WTC11 (cell line): Measurements from ENCODE around the gene ZSCAN5C. TPM values are rescaled to one million over a fixed set of nuclear protein-coding genes. Genes with fewer than 3 reads are reported as not detected.

Experiments used
- ATAC-seq: fragments of 200-7000 bp; cut with Tn5 transposase; 2 replicates; pipeline ENCODE4 v1.10.0; 2021; ENCODE audit warnings: mild to moderate bottlenecking, moderate library complexity
- CTCF ChIA-PET: fragments of 300-600 bp; sonication (Branson Sonifier 250); formaldehyde crosslinking; loops from one replicate; lab custom pipeline; 2021; ENCODE audit warnings: antibody characterized with exemption; lab: Charles Lee
- POLR2A ChIA-PET: fragments of 350-600 bp; sonication (Branson Sonifier 250); formaldehyde crosslinking; loops from one replicate; lab custom pipeline; 2021; ENCODE audit warnings: antibody characterized with exemption; lab: Charles Lee
- DNase-seq: peaks from one replicate; pipeline ENCODE4 v3.0.0; 2021; ENCODE audit warnings: low spot score
- H3K27ac Mint-ChIP-seq: 2 replicates; pipeline ENCODE4 v1.8.0; 2021; ENCODE audit warnings: mixed read lengths
- H3K27me3 Mint-ChIP-seq: 2 replicates; pipeline ENCODE4 v1.8.0; 2021; ENCODE audit warnings: low read depth, mild to moderate bottlenecking, moderate library complexity, mixed read lengths
- H3K36me3 Mint-ChIP-seq: 2 replicates; pipeline ENCODE4 v1.8.0; 2021; ENCODE audit warnings: mixed read lengths
- H3K4me1 Mint-ChIP-seq: 2 replicates; pipeline ENCODE4 v1.8.0; 2022; ENCODE audit warnings: mixed read lengths
- H3K4me3 Mint-ChIP-seq: 2 replicates; pipeline ENCODE4 v1.8.0; 2021; ENCODE audit warnings: mild to moderate bottlenecking, moderate library complexity, mixed read lengths
- H3K9me3 Mint-ChIP-seq: 2 replicates; pipeline ENCODE4 v1.8.0; 2021; ENCODE audit warnings: mixed read lengths
- ATF1 ChIP-seq: sonication (generic); formaldehyde crosslinking; IDR thresholded peaks from 2 replicates; pipeline ENCODE4 v1.8.1; 2023; ENCODE audit warnings: mild to moderate bottlenecking, moderate library complexity, missing genetic modification reagents
- CTCF ChIP-seq: fragments of 200-600 bp; IDR thresholded peaks from 2 replicates; pipeline ENCODE4 v1.8.0; 2022; ENCODE audit warnings: antibody characterized with exemption
- E2F4 ChIP-seq: sonication (generic); formaldehyde crosslinking; IDR thresholded peaks from 2 replicates; pipeline ENCODE4 v1.8.1; 2022; ENCODE audit warnings: low read depth, mild to moderate bottlenecking, moderate library complexity, missing genetic modification reagents, borderline replicate concordance
- ELF4 ChIP-seq: sonication (generic); formaldehyde crosslinking; IDR thresholded peaks from 2 replicates; pipeline ENCODE4 v1.8.1; 2022; ENCODE audit warnings: low read depth, mild to moderate bottlenecking, moderate library complexity, missing genetic modification reagents
- EMX1 ChIP-seq: fragments of 250-450 bp; sonication (Bioruptor Pico); IDR thresholded peaks from 2 replicates; pipeline ENCODE4 v1.8.0; 2021; ENCODE audit warnings: mild to moderate bottlenecking
- FOXP1 ChIP-seq: sonication (generic); formaldehyde crosslinking; IDR thresholded peaks from 2 replicates; pipeline ENCODE4 v1.8.0; 2022; ENCODE audit warnings: missing genetic modification reagents, mild to moderate bottlenecking, moderate library complexity, borderline replicate concordance
- GRHL2 ChIP-seq: fragments of 250-450 bp; sonication (Bioruptor Pico); IDR thresholded peaks from 2 replicates; pipeline ENCODE4 v1.8.0; 2022; ENCODE audit warnings: mild to moderate bottlenecking, moderate library complexity; ENCODE audit not compliant: insufficient replicate concordance, severe bottlenecking
- KAT7 ChIP-seq: sonication (generic); formaldehyde crosslinking; IDR thresholded peaks from 2 replicates; pipeline ENCODE4 v1.8.1; 2023; ENCODE audit warnings: missing genetic modification reagents, mild to moderate bottlenecking, borderline replicate concordance
- NR1H2 ChIP-seq: sonication (generic); formaldehyde crosslinking; IDR thresholded peaks from 2 replicates; pipeline ENCODE4 v1.9.0; 2021; ENCODE audit warnings: mild to moderate bottlenecking, moderate library complexity, missing genetic modification reagents
- NR2C2 ChIP-seq: sonication (generic); formaldehyde crosslinking; IDR thresholded peaks from 2 replicates; pipeline ENCODE4 v1.8.0; 2022; ENCODE audit warnings: mild to moderate bottlenecking, missing genetic modification reagents
- RORB ChIP-seq: fragments of 250-450 bp; sonication (Bioruptor Pico); IDR thresholded peaks from 2 replicates; pipeline ENCODE4 v1.9.0; 2021; ENCODE audit warnings: mild to moderate bottlenecking
- SP1 ChIP-seq: sonication (generic); formaldehyde crosslinking; conservative IDR thresholded peaks from 2 replicates; pipeline ENCODE4 v1.8.1; 2022; ENCODE audit warnings: missing genetic modification reagents
- ZBTB21 ChIP-seq: sonication (generic); formaldehyde crosslinking; IDR thresholded peaks from 2 replicates; pipeline ENCODE4 v1.8.1; 2023; ENCODE audit warnings: mild to moderate bottlenecking, missing genetic modification reagents, borderline replicate concordance
- ZNF263 ChIP-seq: sonication (generic); formaldehyde crosslinking; IDR thresholded peaks from 2 replicates; pipeline ENCODE4 v1.8.1; 2022; ENCODE audit warnings: low read depth, mild to moderate bottlenecking, moderate library complexity, missing genetic modification reagents
- ZNF423 ChIP-seq: fragments of 250-450 bp; sonication (Bioruptor Pico); IDR thresholded peaks from 2 replicates; pipeline ENCODE4 v2.1.2; 2022; ENCODE audit warnings: mild to moderate bottlenecking, moderate library complexity
- total RNA-seq: library from RNA; stranded (reverse); gene quantifications from 3 replicates; pipeline ENCODE4 v1.2.3, GENCODE V29; 2021
- TF ChIP-seq, protein P1 (sequence below): sonication (generic); formaldehyde crosslinking; conservative IDR thresholded peaks from 2 replicates; pipeline ENCODE4 v1.8.1; 2022; ENCODE audit warnings: mild to moderate bottlenecking, missing genetic modification reagents
- TF ChIP-seq, protein P2 (sequence below): fragments of 250-450 bp; sonication (Bioruptor Pico); conservative IDR thresholded peaks from 2 replicates; pipeline ENCODE4 v1.9.0; 2021; ENCODE audit warnings: mild to moderate bottlenecking
- TF ChIP-seq, protein P3 (sequence below): sonication (generic); formaldehyde crosslinking; IDR thresholded peaks from 2 replicates; pipeline ENCODE4 v1.8.1; 2022; ENCODE audit warnings: missing genetic modification reagents, borderline replicate concordance

Gene ZSCAN5C
- total RNA-seq, 1 experiment from 2014 or later: not detected

GRCh38 chr19:56158170-56158757 lies 43.8 kb upstream of the ZSCAN5C start (continued):
- TF ChIP-seq, protein P1, sequence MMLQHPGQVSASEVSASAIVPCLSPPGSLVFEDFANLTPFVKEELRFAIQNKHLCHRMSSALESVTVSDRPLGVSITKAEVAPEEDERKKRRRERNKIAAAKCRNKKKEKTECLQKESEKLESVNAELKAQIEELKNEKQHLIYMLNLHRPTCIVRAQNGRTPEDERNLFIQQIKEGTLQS (CRISPR knock-in tag): no peak
- TF ChIP-seq ZBTB21 (CRISPR knock-in tag) (no peak), SP1 (CRISPR knock-in tag) (no peak), CTCF (no peak), NR1H2 (CRISPR knock-in tag) (no peak), EMX1 (no peak), ELF4 (no peak)
- TF ChIP-seq, all 79 proteins: peak for 0

GRCh38 chr19:56159009-56159559 lies 43.0 kb upstream of the ZSCAN5C start:
- ChIA-PET CTCF (no interaction called here), POLR2A (no interaction called here)
- DNase-seq (no peak), ATAC-seq (no peak)
- TF ChIP-seq CTCF (no peak), NR2C2 (no peak), E2F4 (no peak), RORB (CRISPR knock-in tag) (no peak), FOXP1 (CRISPR knock-in tag) (no peak)
- H3K9me3 Mint-ChIP-seq: no peaks in the 10 kb centered on the region
- H3K27ac Mint-ChIP-seq: no peak overlapping the region
- H3K4me3 Mint-ChIP-seq: no peak overlapping the region
- no peaks in the 10 kb centered on the region for H3K27me3 Mint-ChIP-seq
- peaks cover 6% of the 10 kb centered on the region for H3K4me1 Mint-ChIP-seq
- H3K36me3 Mint-ChIP-seq: peaks cover 30% of the 10 kb centered on the region

- ChIA-PET CTCF (no interaction called here), POLR2A (no interaction called here)
- H3K36me3 Mint-ChIP-seq: peaks cover 30% of the 10 kb centered on the region
- no peaks in the 10 kb centered on the region for H3K27me3 Mint-ChIP-seq
- no peak overlapping the region for H3K27ac Mint-ChIP-seq
- no peak for DNase-seq
- H3K9me3 Mint-ChIP-seq: no peaks in the 10 kb centered on the region
- no peak for ATAC-seq
- peaks cover 3% of the 10 kb centered on the region for H3K4me1 Mint-ChIP-seq
- H3K4me3 Mint-ChIP-seq: no peak overlapping the region
- TF ChIP-seq E2F4 (no peak), NR2C2 (no peak), KAT7 (CRISPR knock-in tag) (no peak), ZNF423 (CRISPR knock-in tag) (no peak), ZNF263 (CRISPR knock-in tag) (no peak), ATF1 (CRISPR knock-in tag) (no peak), ELF4 (no peak), GRHL2 (CRISPR knock-in tag) (no peak), CTCF (no peak)
- TF ChIP-seq, protein P2, sequence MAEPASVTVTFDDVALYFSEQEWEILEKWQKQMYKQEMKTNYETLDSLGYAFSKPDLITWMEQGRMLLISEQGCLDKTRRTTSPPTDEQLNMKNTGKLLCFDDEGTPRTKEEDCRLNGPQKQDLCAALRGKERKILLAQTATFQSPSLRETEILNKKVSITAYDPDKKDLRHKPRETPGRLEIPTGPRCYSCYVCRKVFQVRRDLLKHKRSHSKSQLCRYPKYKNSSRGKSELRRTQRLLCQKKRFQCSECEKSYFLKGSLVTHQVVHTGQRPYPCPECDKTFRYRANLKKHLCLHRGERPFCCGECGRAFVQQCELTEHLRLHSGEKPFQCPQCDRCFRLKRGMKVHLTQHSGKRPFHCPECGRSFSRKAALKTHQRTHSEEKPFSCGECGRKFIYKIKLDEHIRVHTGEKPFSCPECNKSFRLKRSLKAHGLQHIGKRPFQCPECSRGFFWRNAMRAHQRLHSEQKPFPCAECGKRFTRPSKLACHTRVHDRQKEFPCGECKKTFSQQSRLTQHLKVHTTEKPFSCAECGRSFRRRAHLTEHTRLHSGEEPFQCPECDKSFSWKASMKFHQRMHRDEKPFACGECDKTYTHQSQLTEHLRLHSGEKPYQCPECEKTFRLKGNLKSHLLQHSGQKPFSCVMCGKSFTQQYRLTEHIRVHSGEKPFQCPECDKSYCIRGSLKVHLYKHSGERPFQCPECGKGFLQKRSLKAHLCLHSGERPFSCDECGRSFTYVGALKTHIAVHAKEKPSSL (CRISPR knock-in tag): no peak
- TF ChIP-seq, protein P3, sequence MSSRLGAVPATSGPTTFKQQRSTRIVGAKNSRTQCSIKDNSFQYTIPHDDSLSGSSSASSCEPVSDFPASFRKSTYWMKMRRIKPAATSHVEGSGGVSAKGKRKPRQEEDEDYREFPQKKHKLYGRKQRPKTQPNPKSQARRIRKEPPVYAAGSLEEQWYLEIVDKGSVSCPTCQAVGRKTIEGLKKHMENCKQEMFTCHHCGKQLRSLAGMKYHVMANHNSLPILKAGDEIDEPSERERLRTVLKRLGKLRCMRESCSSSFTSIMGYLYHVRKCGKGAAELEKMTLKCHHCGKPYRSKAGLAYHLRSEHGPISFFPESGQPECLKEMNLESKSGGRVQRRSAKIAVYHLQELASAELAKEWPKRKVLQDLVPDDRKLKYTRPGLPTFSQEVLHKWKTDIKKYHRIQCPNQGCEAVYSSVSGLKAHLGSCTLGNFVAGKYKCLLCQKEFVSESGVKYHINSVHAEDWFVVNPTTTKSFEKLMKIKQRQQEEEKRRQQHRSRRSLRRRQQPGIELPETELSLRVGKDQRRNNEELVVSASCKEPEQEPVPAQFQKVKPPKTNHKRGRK: no peak
Observed at GRCh38 chr19:56159622-56160271, 42.3 kb upstream of the ZSCAN5C start.
